Heart right ventricle (tissue), 16 donors: ENCODE results near the gene TBXT. TPM values are rescaled to one million over a fixed set of nuclear protein-coding genes. Genes with fewer than 3 reads are reported as not detected.

ENCODE experiments used
- ATAC-seq, 8 donors: fragments of 200-7000 bp; cut with Tn5 transposase; one replicate each; pipeline ENCODE4 v1.9.1; 2020; ENCODE audit warnings: mild to moderate bottlenecking in 8 of 8, moderate library complexity in 8 of 8, moderate number of reproducible peaks in 1 of 8
- DNase-seq, 2 donors: peaks; one replicate each; pipeline ENCODE4 v3.0.0-alpha.2; 2020
- H3K27ac ChIP-seq, 10 donors: fragments of 200-600 bp; sonication (generic) in 2 of 10; one replicate each; pipeline versions ENCODE4 v1.5.0 to v1.8.0; 2020 to 2022; ENCODE audit warnings: mild to moderate bottlenecking in 3 of 10
- H3K27me3 ChIP-seq, 7 donors: fragments of 200-600 bp; one replicate each; pipeline ENCODE4 v1.8.0; 2021 to 2022; ENCODE audit warnings: mild to moderate bottlenecking in 2 of 7
- H3K36me3 ChIP-seq, 9 donors: fragments of 200-600 bp; sonication (generic) in 1 of 9; one replicate each; pipeline versions ENCODE4 v1.5.0 to v1.8.0; 2020 to 2022; ENCODE audit warnings: mild to moderate bottlenecking in 2 of 9
- H3K4me1 ChIP-seq, 9 donors: fragments of 200-600 bp; sonication (generic) in 1 of 9; one replicate each; pipeline versions ENCODE4 v1.5.0 to v1.8.0; 2020 to 2022; ENCODE audit warnings: mild to moderate bottlenecking in 4 of 9
- H3K4me3 ChIP-seq, 10 donors: fragments of 200-600 bp; sonication (generic) in 2 of 10; one replicate each; pipeline versions ENCODE4 v1.5.0 to v1.8.0; 2020 to 2022; ENCODE audit warnings: mild to moderate bottlenecking in 7 of 10, moderate library complexity in 2 of 10
- H3K9me3 ChIP-seq, 11 donors: fragments of 200-600 bp in 10 of 11; sonication (generic) in 2 of 11; one replicate each; pipeline versions ENCODE4 v1.5.0 to v1.8.0; 2013 to 2022; ENCODE audit warnings: mild to moderate bottlenecking in 2 of 11, control low read depth in 1 of 11, moderate library complexity in 1 of 11
- CTCF ChIP-seq, 9 donors: fragments of 200-600 bp; sonication (generic) in 2 of 9; IDR thresholded peaks; one replicate each; pipeline versions ENCODE4 v1.5.0 to v1.8.0; 2021 to 2022; ENCODE audit warnings: antibody characterized with exemption in 9 of 9, mild to moderate bottlenecking in 5 of 9, moderate library complexity in 1 of 9
- WGBS, 2 donors: extraction: QIAGEN DNeasy Blood & Tissue Kit; methylation state at CpG; one replicate each; pipeline ENCODE4 v1.1.7; 2013; ENCODE audit warnings: inconsistent platforms in 1 of 2; 5-methylcytosine and 5-hydroxymethylcytosine counted together
- intact Hi-C, 10 donors: fragments of 100-400 bp; cut with DNase I; formaldehyde crosslinking; loops; one replicate each; pipeline versions ENCODE4 v1.11.1 to v1.14.2; 2022
- polyA plus RNA-seq, 2 donors: library from polyadenylated mRNA; stranded (reverse); fragments of 200-250 nt; gene quantifications; one replicate each; pipeline ENCODE4 v1.2.3, GENCODE V29; 2013
- total RNA-seq, 10 donors: library from RNA; stranded (reverse); fragmentation: NEBNext Ultra II Directional in 3 of 10; extraction: Animal tissue kit (Norgen Biotek cat#: 25700) in 3 of 10; gene quantifications; one replicate each; pipeline versions ENCODE4 v1.2.1 to v1.2.4, GENCODE V29; 2021 to 2023
- donor health status: Arrhythmogenic right ventricular cardiomyopathy.
- donor health status: ischemic (EF 13 %, LVEDD 7.1; RV severe dilation, severe dysfunction).
- donor health status: healthy with polysubstance abuse.
- donor health status: DM: no; HTN: yes; CAD: no.
- donor health status: DM: no; HTN: no; CAD: no.
- donor health status: ischemic (EF 25% LVEDD 6.9; RV normal size, moderate dysfunction).
- donor health status: ischemic (EF 25% LVEDD 5.7; RV mildly dilated, moderate dysfunction).
- donor health status: healthy.
- donor health status: DM: yes; HTN: yes; CAD: no.
- donor health status: Ischemic cardiomyopathy.
- donor health status: ischemic (EF 35%, LVEDD 5.7; RV mildly dilated, moderate dysfunction).
- donor health status: nonischemic (EF 11% LVEDD 7.7; RV severe dilation, severe dysfunction).
- donor health status: DM: yes; HTN: yes; CAD: no.
- donor health status: PGD.
- donor health status: ischemic (EF 29% LVEDD 5.4; RV normal size, mild dysfunction).
- donor health status: nonischemic (EF 23%, LVEDD 6.1; RV moderate dilation, normal function).

TBXT gene
- total and polyA plus RNA-seq, 12 donors, result not detected

GRCh38 chr6:166153966-166154365, 13.7 kb downstream of the TBXT start:
- ATAC-seq (no peak), DNase-seq (no peak)
- Histone ChIP-seq H3K9me3 (peaks cover 0 to 24% (median 11%) of the 10 kb centered on the region in 11 donors), H3K27ac (no peak overlapping the region), H3K4me1 (no peaks in the 10 kb centered on the region), H3K36me3 (no peaks in the 10 kb centered on the region), H3K27me3 (peaks cover 0 to 29% (median 11%) of the 10 kb centered on the region in 7 donors), H3K4me3 (no peak overlapping the region)
- 80 to 85% methylated on average over 5 of the region's 5 CpGs for WGBS, 2 donors
- intact Hi-C loops, result loop anchor here in 4 of 10 donors (10.0 kb wide), 2 partner anchors 241 to 251 kb away; no protein-coding TSS in a partner anchor
- TF ChIP-seq CTCF (IDR thresholded peaks at IDR 0.05), result no peak

- no peaks in the 10 kb centered on the region for H3K36me3 ChIP-seq
- ATAC-seq, result no peak
- no peak overlapping the region for H3K4me3 ChIP-seq
- no peak for DNase-seq
- peaks cover 0 to 24% (median 5%) of the 10 kb centered on the region in 7 donors for H3K27me3 ChIP-seq
- peaks cover 0 to 24% (median 11%) of the 10 kb centered on the region in 11 donors for H3K9me3 ChIP-seq
- no peak for TF ChIP-seq CTCF (IDR thresholded peaks at IDR 0.05)
- intact Hi-C loops, result loop anchor here in 4 of 10 donors (10.0 kb wide), 2 partner anchors 242 to 252 kb away; no protein-coding TSS in a partner anchor
- H3K27ac ChIP-seq, result no peak overlapping the region
- H3K4me1 ChIP-seq, result no peaks in the 10 kb centered on the region
- WGBS, 2 donors, result 83 to 91% methylated on average over 3 of the region's 3 CpGs
Observed at GRCh38 chr6:166152660-166153059, 15.0 kb downstream of the TBXT start.

- no peak overlapping the region for H3K27ac ChIP-seq
- H3K4me3 ChIP-seq, result no peak overlapping the region
- peaks cover 0 to 23% (median 5%) of the 10 kb centered on the region in 7 donors for H3K27me3 ChIP-seq
- no peak for TF ChIP-seq CTCF (IDR thresholded peaks at IDR 0.05)
- peaks cover 0 to 24% (median 11%) of the 10 kb centered on the region in 11 donors for H3K9me3 ChIP-seq
- ATAC-seq, result no peak
- no peak for DNase-seq
- intact Hi-C loops, result loop anchor here in 4 of 10 donors (10.0 kb wide), 2 partner anchors 243 to 253 kb away; no protein-coding TSS in a partner anchor
- no peaks in the 10 kb centered on the region for H3K36me3 ChIP-seq
- 77 to 85% methylated on average over 1 of the region's 1 CpG for WGBS, 2 donors
- H3K4me1 ChIP-seq, result no peaks in the 10 kb centered on the region
Observed at GRCh38 chr6:166151798-166152197, 15.9 kb downstream of the TBXT start.

- H3K36me3 ChIP-seq, result no peaks in the 10 kb centered on the region
- no peak overlapping the region for H3K27ac ChIP-seq
- no peak overlapping the region for H3K4me3 ChIP-seq
- intact Hi-C loops, result no loop called here
- TF ChIP-seq CTCF (IDR thresholded peaks at IDR 0.05), result no peak
- no peak for DNase-seq
- peaks cover 0 to 9% (median 0%) of the 10 kb centered on the region in 7 donors for H3K27me3 ChIP-seq
- no peaks in the 10 kb centered on the region for H3K4me1 ChIP-seq
- ATAC-seq, result no peak
- peaks cover 0 to 18% (median 6%) of the 10 kb centered on the region in 11 donors for H3K9me3 ChIP-seq
- 85 to 89% methylated on average over 5 of the region's 5 CpGs for WGBS, 2 donors
Observed at GRCh38 chr6:166145751-166146150, 21.9 kb downstream of the TBXT start.
